Measurements from ENCODE around the gene NCAM1. TPM values are rescaled to one million over a fixed set of nuclear protein-coding genes. Genes with fewer than 3 reads are reported as not detected.

The NCAM1 gene
- total RNA-seq, 3 donors from 2014 or later: 6.3 to 97.0 (median 9.3) TPM

GRCh38 chr11:113065330-113065729 is 104.1 kb downstream of the NCAM1 start:
- H3K4me3 ChIP-seq: no peak overlapping the region
- H3K9me3 ChIP-seq: no peaks in the 10 kb centered on the region
- intact Hi-C loops (cut with DNase I, micrococcal nuclease): no loop called here
- DNase-seq (no peak), ATAC-seq (no peak)
- no peaks in the 10 kb centered on the region for H3K4me1 ChIP-seq (ENCODE audit: low read depth)
- no peaks in the 10 kb centered on the region for H3K36me3 ChIP-seq (ENCODE audit: low read depth)
- TF ChIP-seq CTCF (IDR thresholded peaks at IDR 0.05): no peak

GRCh38 chr11:113072237-113072858 is 111.1 kb downstream of the NCAM1 start:
- TF ChIP-seq CTCF (IDR thresholded peaks at IDR 0.05): no peak
- intact Hi-C loops (cut with DNase I, micrococcal nuclease): no loop called here

GRCh38 chr11:113073290-113073953 is 112.2 kb downstream of the NCAM1 start:
- Histone ChIP-seq H3K4me1 (ENCODE audit: low read depth) (no peaks in the 10 kb centered on the region), H3K4me3 (no peak overlapping the region), H3K36me3 (ENCODE audit: low read depth) (no peaks in the 10 kb centered on the region), H3K9me3 (no peaks in the 10 kb centered on the region)
- DNase-seq: no peak
- no peak for TF ChIP-seq CTCF (IDR thresholded peaks at IDR 0.05)
- ATAC-seq: no peak
- intact Hi-C loops (cut with DNase I, micrococcal nuclease): no loop called here

More at GRCh38 chr11:113072237-113072858, 111.1 kb downstream of the NCAM1 start:
- Histone ChIP-seq H3K9me3 (no peaks in the 10 kb centered on the region), H3K36me3 (ENCODE audit: low read depth) (no peaks in the 10 kb centered on the region), H3K4me3 (no peak overlapping the region), H3K4me1 (ENCODE audit: low read depth) (no peaks in the 10 kb centered on the region)
- ATAC-seq (no peak), DNase-seq (no peak)

- Histone ChIP-seq H3K4me1 (ENCODE audit: low read depth) (no peaks in the 10 kb centered on the region), H3K9me3 (no peaks in the 10 kb centered on the region), H3K4me3 (no peak overlapping the region), H3K36me3 (ENCODE audit: low read depth) (no peaks in the 10 kb centered on the region)
- ATAC-seq (no peak), DNase-seq (no peak)
- no peak for TF ChIP-seq CTCF (IDR thresholded peaks at IDR 0.05)
- intact Hi-C loops (cut with DNase I, micrococcal nuclease): no loop called here
These were observed 114.4 kb downstream of the NCAM1 start for GRCh38 chr11:113075586-113076095.

- intact Hi-C loops (cut with DNase I, micrococcal nuclease): no loop called here
- no peak for TF ChIP-seq CTCF (IDR thresholded peaks at IDR 0.05)
- Histone ChIP-seq H3K4me1 (ENCODE audit: low read depth) (no peaks in the 10 kb centered on the region), H3K36me3 (ENCODE audit: low read depth) (no peaks in the 10 kb centered on the region), H3K4me3 (no peak overlapping the region), H3K9me3 (no peaks in the 10 kb centered on the region)
- no peak for ATAC-seq
- DNase-seq: no peak
These were observed 116.2 kb downstream of the NCAM1 start for GRCh38 chr11:113077379-113077778.

Measured in mucosa of descending colon (tissue), 3 donors.